ENCODE data around the gene CDK6. TPM values are rescaled to one million over a fixed set of nuclear protein-coding genes. Genes with fewer than 3 reads are reported as not detected.

The CDK6 gene
- total and polyA plus RNA-seq, 10 of the 15 experiments (the other 5 are each of a cell fraction or from before 2014, with no cell fraction given) = 8.0 to 118 (median 45.8) TPM

- no peak for TF ChIP-seq MLLT1 (IDR thresholded peaks at IDR 0.05)
- no peak for TF ChIP-seq IRF4 (IDR thresholded peaks at IDR 0.05; ENCODE audit: low read depth, low read length)
- TF ChIP-seq ELK1 (IDR thresholded peaks at IDR 0.05; ENCODE audit: low read depth, low read length) = no peak
- TF ChIP-seq ZNF274 (IDR thresholded peaks at IDR 0.05; ENCODE audit: insufficient read depth, insufficient read length) = no peak
- no peak for TF ChIP-seq SIN3A (IDR thresholded peaks at IDR 0.05; ENCODE audit: low read depth, low read length)
- no peak for TF ChIP-seq CEBPB (IDR thresholded peaks at IDR 0.05; ENCODE audit: borderline replicate concordance in 1 of 2, low read depth in 2 of 2, low read length in 2 of 2)
- TF ChIP-seq KLF5 (IDR thresholded peaks at IDR 0.05; ENCODE audit: partially characterized antibody) = no peak
- no peak for TF ChIP-seq CHD1 (IDR thresholded peaks at IDR 0.05; ENCODE audit: low read depth, low read length)
- no peak for TF ChIP-seq MXI1 (IDR thresholded peaks at IDR 0.05; ENCODE audit: low read depth, low read length)
- no peak for TF ChIP-seq HDAC2 (IDR thresholded peaks at IDR 0.05)
- TF ChIP-seq TAF1 (IDR thresholded peaks at IDR 0.05; ENCODE audit: borderline replicate concordance, low read depth, low read length) = no peak
- peak; percentile 72; the same call in 1 of the 2 replicates for TF ChIP-seq SPI1 (IDR thresholded peaks at IDR 0.05; ENCODE audit: borderline replicate concordance, insufficient read depth, low read depth, low read length)
- TF ChIP-seq ETV6 (conservative IDR thresholded peaks at IDR 0.05 in 1 of 2, IDR thresholded peaks at IDR 0.05 in 1 of 2; ENCODE audit: borderline replicate concordance in 1 of 2, low read depth in 1 of 2) = peak in 1 of 2 experiments; percentile 41; a peak in 1 of 4 replicates
- TF ChIP-seq BACH1 (IDR thresholded peaks at IDR 0.05; ENCODE audit: borderline replicate concordance) = no peak
- TF ChIP-seq EP300 (IDR thresholded peaks at IDR 0.05; ENCODE audit: borderline replicate concordance in 1 of 2, control insufficient read depth in 1 of 2, low read depth in 2 of 2, low read length in 2 of 2) = peak; percentile 29 to 45; a peak in 1 of 4 replicates
- peak; percentile 54; the same call in 1 of the 2 replicates for TF ChIP-seq RUNX3 (IDR thresholded peaks at IDR 0.05; ENCODE audit: low read length)
- no peak for TF ChIP-seq TCF7 (IDR thresholded peaks at IDR 0.05; ENCODE audit: borderline replicate concordance)
- no peak for TF ChIP-seq NFYB (IDR thresholded peaks at IDR 0.05; ENCODE audit: insufficient read depth, low read depth, low read length)
- TF ChIP-seq ZBED1 (IDR thresholded peaks at IDR 0.05; ENCODE audit: borderline replicate concordance) = peak; percentile 25; the same call in 1 of the 2 replicates
- no peak for TF ChIP-seq PAX5 (IDR thresholded peaks at IDR 0.05; ENCODE audit: borderline replicate concordance, low read depth, low read length)
- TF ChIP-seq NR2C1 (IDR thresholded peaks at IDR 0.05) = no peak
- no peak for TF ChIP-seq SMARCA5 (IDR thresholded peaks at IDR 0.05)
- no peak for TF ChIP-seq STAT3 (IDR thresholded peaks at IDR 0.05; ENCODE audit: low read depth, low read length)
- no peak for TF ChIP-seq BCLAF1 (IDR thresholded peaks at IDR 0.05)
- no peak for TF ChIP-seq RBBP5 (conservative IDR thresholded peaks at IDR 0.05)
- no peak for TF ChIP-seq PAX8 (IDR thresholded peaks at IDR 0.05)
- no peak for TF ChIP-seq SMC3 (IDR thresholded peaks at IDR 0.05; ENCODE audit: borderline replicate concordance, low read length)
Measured at GRCh38 chr7:92731335-92732063, 104.9 kb downstream of the CDK6 start (continued).

Measured in GM12878 (cell line).